Fibroblast of lung (primary cell): ENCODE measurements around the gene RSPH1. TPM values are rescaled to one million over a fixed set of nuclear protein-coding genes. Genes with fewer than 3 reads are reported as not detected.

ENCODE experiments used
- DNase-seq, 2 donors: peaks; one replicate each; pipeline versions ENCODE4 v3.0.0 to v3.0.0-alpha.2; 2010; ENCODE audit warnings: low read depth in 2 of 2
- H2AFZ ChIP-seq: 2 replicates; pipeline ENCODE4 v1.5.1; 2012; ENCODE audit warnings: low read length, control low read depth, inconsistent platforms
- H3K27ac ChIP-seq: 2 replicates; pipeline ENCODE4 v1.5.1; 2011; ENCODE audit warnings: low read length, control low read depth; ENCODE audit not compliant: insufficient read depth
- H3K27me3 ChIP-seq: 2 replicates; pipeline ENCODE4 v1.5.1; 2011; ENCODE audit warnings: mild to moderate bottlenecking, low read length; ENCODE audit not compliant: control insufficient read depth, insufficient read depth
- H3K36me3 ChIP-seq: 2 replicates; pipeline ENCODE4 v1.5.1; 2011; ENCODE audit warnings: low read length; ENCODE audit not compliant: control insufficient read depth, insufficient read depth
- H3K4me1 ChIP-seq: 2 replicates; pipeline ENCODE4 v1.5.1; 2011; ENCODE audit warnings: low read length; ENCODE audit not compliant: control insufficient read depth, insufficient read depth; ENCODE audit errors: extremely low read depth
- H3K4me2 ChIP-seq: 2 replicates; pipeline ENCODE4 v1.5.1; 2011; ENCODE audit warnings: low read length, control low read depth; ENCODE audit not compliant: insufficient read depth; ENCODE audit errors: extremely low read depth
- H3K4me3 ChIP-seq, 4 experiments: fragments of 200-600 bp in 1 of 4; sonication (generic) in 1 of 4; replicated peaks in 1 of 4; 2 replicates each; pipeline ENCODE4 v1.5.1; 2011 to 2016; ENCODE audit warnings: low read length in 4 of 4, low read depth in 3 of 4, mild to moderate bottlenecking in 3 of 4, control low read depth in 2 of 4, inconsistent platforms in 1 of 4, mixed read lengths in 1 of 4; ENCODE audit not compliant: insufficient read depth in 1 of 4; ENCODE audit errors: control extremely low read depth in 1 of 4
- H3K79me2 ChIP-seq: 2 replicates; pipeline ENCODE4 v1.5.1; 2012; ENCODE audit warnings: mild to moderate bottlenecking, low read length, inconsistent platforms; ENCODE audit not compliant: control insufficient read depth, insufficient read depth
- H3K9ac ChIP-seq: 2 replicates; pipeline ENCODE4 v1.5.1; 2011; ENCODE audit warnings: mild to moderate bottlenecking, low read length, control low read depth; ENCODE audit not compliant: insufficient read depth
- H3K9me3 ChIP-seq: 2 replicates; pipeline ENCODE4 v1.5.1; 2012; ENCODE audit warnings: low read depth, low read length; ENCODE audit not compliant: control insufficient read depth, insufficient read depth
- H4K20me1 ChIP-seq: 2 replicates; pipeline ENCODE4 v1.5.1; 2011; ENCODE audit warnings: low read length; ENCODE audit not compliant: control insufficient read depth, insufficient read depth; ENCODE audit errors: extremely low read depth
- CTCF ChIP-seq, 2 donors: IDR thresholded peaks in 1 of 2; conservative IDR thresholded peaks in 1 of 2; 1 replicate in 1 of 2; 2 replicates in 1 of 2; pipeline ENCODE4 v1.5.1; 2011 to 2012; ENCODE audit warnings: low read length in 2 of 2, control low read depth in 1 of 2, inconsistent platforms in 1 of 2, low read depth in 1 of 2, mild to moderate bottlenecking in 1 of 2
- EZH2 ChIP-seq: IDR thresholded peaks from 2 replicates; pipeline ENCODE4 v1.5.1; 2012; ENCODE audit warnings: low read length, control low read depth, mild to moderate bottlenecking; ENCODE audit errors: missing control alignments
- polyA plus RNA-seq, 2 donors: library from polyadenylated mRNA; depleted of rRNA in 1 of 2; stranded (reverse) in 1 of 2; unstranded in 1 of 2; fragments of >200 nt; gene quantifications; 2 replicates each; pipeline ENCODE4 v1.2.1, GENCODE V29; 2011 to 2012; ENCODE audit warnings: missing spikeins in 1 of 2
- total RNA-seq: library from RNA; depleted of rRNA; stranded (reverse); fragments of >200 nt; gene quantifications from 2 replicates; pipeline ENCODE4 v1.2.1, GENCODE V29; 2014

RSPH1 gene
- total and polyA plus RNA-seq, 2 donors (not counting 1 experiment from before 2014, with no cell fraction given), result not detected

GRCh38 chr21:42459082-42459460, 37.0 kb downstream of the RSPH1 start:
- Histone ChIP-seq H3K79me2 (no peaks in the 10 kb centered on the region), H3K36me3 (no peaks in the 10 kb centered on the region), H3K4me2 (no peak overlapping the region), H4K20me1 (no peaks in the 10 kb centered on the region), H3K4me3 (no peak overlapping the region), H3K27me3 (no peaks in the 10 kb centered on the region), H3K27ac (no peak overlapping the region), H3K9ac (no peak overlapping the region), H3K4me1 (no peaks in the 10 kb centered on the region), H2AFZ (no peak overlapping the region), H3K9me3 (no peaks in the 10 kb centered on the region)
- TF ChIP-seq CTCF (conservative IDR thresholded peaks at IDR 0.05 in 1 of 2, IDR thresholded peaks at IDR 0.05 in 1 of 2; ENCODE audit: low read depth in 1 of 2, low read length in 2 of 2), result no peak
- no peak for TF ChIP-seq EZH2
- no peak for DNase-seq

- H2AFZ ChIP-seq, result no peak overlapping the region
- no peaks in the 10 kb centered on the region for H3K27me3 ChIP-seq
- H3K4me3 ChIP-seq, result no peak overlapping the region
- DNase-seq, result no peak
- no peaks in the 10 kb centered on the region for H3K4me1 ChIP-seq
- no peak overlapping the region for H3K4me2 ChIP-seq
- TF ChIP-seq EZH2, result no peak
- no peak for TF ChIP-seq CTCF (conservative IDR thresholded peaks at IDR 0.05 in 1 of 2, IDR thresholded peaks at IDR 0.05 in 1 of 2; ENCODE audit: low read depth in 1 of 2, low read length in 2 of 2)
- H3K9me3 ChIP-seq, result no peaks in the 10 kb centered on the region
- H3K36me3 ChIP-seq, result no peaks in the 10 kb centered on the region
- H3K27ac ChIP-seq, result no peak overlapping the region
- no peak overlapping the region for H3K9ac ChIP-seq
- H3K79me2 ChIP-seq, result no peaks in the 10 kb centered on the region
- no peaks in the 10 kb centered on the region for H4K20me1 ChIP-seq
Measured at GRCh38 chr21:42456457-42456856, 39.6 kb downstream of the RSPH1 start.

GRCh38 chr21:42455754-42456440, 40.1 kb downstream of the RSPH1 start:
- Histone ChIP-seq H3K27me3 (no peaks in the 10 kb centered on the region), H2AFZ (no peak overlapping the region), H3K9me3 (no peaks in the 10 kb centered on the region), H3K36me3 (no peaks in the 10 kb centered on the region), H3K9ac (no peak overlapping the region), H3K4me2 (no peak overlapping the region), H3K79me2 (no peaks in the 10 kb centered on the region), H4K20me1 (no peaks in the 10 kb centered on the region), H3K27ac (no peak overlapping the region), H3K4me3 (no peak overlapping the region), H3K4me1 (no peaks in the 10 kb centered on the region)
- TF ChIP-seq EZH2, result no peak
- TF ChIP-seq CTCF (conservative IDR thresholded peaks at IDR 0.05 in 1 of 2, IDR thresholded peaks at IDR 0.05 in 1 of 2; ENCODE audit: low read depth in 1 of 2, low read length in 2 of 2), result no peak
- DNase-seq, result no peak
